AG04449 (cell line): Measurements from ENCODE around the gene GLTP.

ENCODE experiments used
- CTCF ChIA-PET: fragments of 350-600 bp; formaldehyde crosslinking; extraction: SDS; loops from one replicate; lab custom pipeline; 2021; ENCODE audit warnings: antibody characterized with exemption; lab: Yijun Ruan, JAX
- POLR2A ChIA-PET: fragments of 400-600, 350-600 bp; formaldehyde crosslinking; extraction: SDS; loops from one replicate; lab custom pipeline; 2020; ENCODE audit warnings: antibody characterized with exemption, inconsistent platforms; lab: Yijun Ruan, JAX
- DNase-seq: peaks from one replicate; pipeline ENCODE4 v3.0.0-alpha.2; 2010; ENCODE audit warnings: low read depth, low spot score
- H3K4me3 ChIP-seq: 2 replicates; pipeline ENCODE4 v1.5.1; 2011; ENCODE audit warnings: low read depth, mild to moderate bottlenecking, control low read depth, low read length
- CTCF ChIP-seq: IDR thresholded peaks from one replicate; pipeline ENCODE4 v1.5.1; 2011; ENCODE audit warnings: mild to moderate bottlenecking, moderate library complexity, low read length, control low read depth, inconsistent platforms; ENCODE audit not compliant: insufficient read depth; ENCODE audit errors: missing control alignments

The GLTP gene

DNA sequence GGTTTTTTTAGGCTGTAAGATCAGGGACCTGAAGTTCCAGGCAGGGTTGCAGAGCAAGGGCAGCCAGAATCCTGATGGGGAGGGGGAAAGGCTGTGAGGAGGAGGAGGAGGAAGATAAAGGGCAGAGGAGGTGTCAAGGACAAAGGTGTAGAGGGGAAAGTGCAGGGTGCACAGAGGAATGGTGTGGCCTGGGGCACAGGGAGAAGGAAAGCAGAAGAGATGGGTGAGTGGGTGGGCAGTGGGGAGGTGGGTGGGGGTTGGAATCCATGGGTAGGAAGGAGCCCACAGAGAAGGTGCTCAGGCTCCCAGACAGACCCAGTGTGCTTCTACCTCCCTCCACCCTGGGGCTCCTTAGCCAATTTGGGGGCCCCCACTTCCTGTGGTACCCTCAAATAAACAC, 58.4 kb downstream of the GLTP start:
- no peak overlapping the region for H3K4me3 ChIP-seq
- ChIA-PET POLR2A (no interaction called here), CTCF (interaction anchor here (6.2 kb wide), 1 partner anchor 22 kb away, joined by 37 read pairs; no protein-coding TSS in a partner anchor)
- no peak for DNase-seq
- no peak for TF ChIP-seq CTCF

DNA sequence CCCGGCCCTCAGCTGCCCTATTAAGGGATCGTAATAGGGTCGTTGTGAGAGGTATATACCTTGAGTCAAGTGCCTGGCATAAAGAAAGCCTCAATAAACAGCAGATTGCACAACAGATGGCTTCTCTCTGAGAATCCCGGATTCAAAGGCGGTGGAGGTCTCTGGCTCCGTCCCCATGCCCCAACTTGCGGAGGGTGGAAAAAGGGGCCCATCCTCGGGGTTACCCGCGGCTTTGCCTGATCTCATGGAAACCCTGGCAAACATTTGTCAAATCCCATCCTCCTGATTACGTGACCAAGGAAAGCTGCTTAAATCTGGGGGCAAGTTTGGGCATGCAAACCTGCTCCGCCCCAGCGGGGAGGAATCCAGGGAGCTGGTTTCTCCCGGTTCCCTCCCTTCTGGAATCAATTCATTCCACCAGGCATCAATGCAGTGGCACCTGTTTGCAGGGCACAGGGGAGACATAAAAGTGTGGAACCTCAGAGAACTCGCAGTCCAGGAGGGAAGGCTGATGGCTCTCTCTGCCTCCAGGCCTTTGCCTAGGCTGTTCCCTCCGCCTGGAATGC, 59.4 kb downstream of the GLTP start:
- H3K4me3 ChIP-seq, result no peak overlapping the region
- DNase-seq, result no peak
- POLR2A ChIA-PET, result no interaction called here
- TF ChIP-seq CTCF, result no peak
- CTCF ChIA-PET, result interaction anchor here (0.6 to 6.2 kb wide), 2 partner anchors 15 to 23 kb away, joined by 3 to 37 read pairs; no protein-coding TSS in a partner anchor

GRCh38 chr12:109818905-109819500, 61.3 kb downstream of the GLTP start:
- CTCF ChIA-PET, result interaction anchor here (0.7 to 6.2 kb wide), 5 partner anchors 13 to 34 kb away, joined by 3 to 87 read pairs (median 4); no protein-coding TSS in a partner anchor
- no peak overlapping the region for H3K4me3 ChIP-seq
- peak; percentile 34 for DNase-seq
- POLR2A ChIA-PET, result no interaction called here
- TF ChIP-seq CTCF, result no peak

DNA sequence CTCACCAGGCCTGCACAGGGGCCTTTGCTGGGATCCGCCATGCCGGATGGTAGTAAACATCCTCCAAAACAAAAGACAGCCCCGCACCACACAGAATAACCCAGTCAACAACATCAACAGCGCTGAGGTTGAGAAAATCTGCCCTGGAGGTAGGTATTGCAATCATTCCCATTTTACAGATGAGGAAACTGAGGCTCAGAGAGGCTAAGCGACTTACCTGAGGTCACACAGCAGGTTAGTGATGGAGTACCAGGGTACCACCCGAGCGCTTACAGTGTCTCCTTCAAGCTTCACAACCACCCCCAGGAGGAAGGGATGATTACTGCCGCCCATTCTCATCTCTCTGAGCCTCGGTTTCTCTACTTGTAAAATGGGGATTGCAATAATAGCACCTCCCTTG, 62.1 kb downstream of the GLTP start:
- H3K4me3 ChIP-seq, result no peak overlapping the region
- CTCF ChIA-PET, result interaction anchor here (0.7 to 6.2 kb wide), 5 partner anchors 12 to 220 kb away, joined by 3 to 87 read pairs (median 4); no protein-coding TSS in a partner anchor
- no peak for DNase-seq
- POLR2A ChIA-PET, result no interaction called here
- TF ChIP-seq CTCF, result no peak

DNA sequence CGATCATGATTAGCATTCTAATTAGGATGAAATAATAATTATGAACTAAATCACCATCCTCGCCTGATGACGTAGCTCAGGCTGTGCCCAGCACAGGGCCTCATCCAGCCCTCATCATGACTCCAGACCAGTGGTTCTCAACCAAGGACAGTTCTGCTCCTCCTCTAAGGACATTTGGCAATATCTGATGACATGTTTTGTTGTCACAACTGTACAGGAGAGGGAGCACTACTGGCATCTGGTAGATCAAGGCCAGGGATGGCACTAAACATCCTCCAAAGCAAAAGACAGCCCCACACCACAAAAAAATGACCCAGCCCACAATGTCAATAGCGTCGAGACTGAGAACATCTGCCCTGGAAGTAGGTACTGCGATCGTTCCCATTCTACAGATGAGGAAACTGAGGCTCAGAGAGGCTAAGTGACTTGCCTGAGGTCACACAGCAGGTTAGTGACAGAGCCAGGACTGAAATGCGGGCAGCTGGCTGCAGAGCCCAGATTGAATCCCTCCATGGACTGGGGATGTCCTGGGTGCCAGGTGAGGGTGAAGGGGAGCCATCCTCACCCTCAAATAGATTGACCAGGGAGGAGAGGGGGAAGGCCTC, 62.6 kb downstream of the GLTP start:
- H3K4me3 ChIP-seq, result no peak overlapping the region
- no peak for TF ChIP-seq CTCF
- ChIA-PET CTCF (interaction anchor here (0.6 to 6.2 kb wide), 5 partner anchors 11 to 220 kb away, joined by 3 to 87 read pairs (median 4); no protein-coding TSS in a partner anchor), POLR2A (no interaction called here)
- no peak for DNase-seq

DNA sequence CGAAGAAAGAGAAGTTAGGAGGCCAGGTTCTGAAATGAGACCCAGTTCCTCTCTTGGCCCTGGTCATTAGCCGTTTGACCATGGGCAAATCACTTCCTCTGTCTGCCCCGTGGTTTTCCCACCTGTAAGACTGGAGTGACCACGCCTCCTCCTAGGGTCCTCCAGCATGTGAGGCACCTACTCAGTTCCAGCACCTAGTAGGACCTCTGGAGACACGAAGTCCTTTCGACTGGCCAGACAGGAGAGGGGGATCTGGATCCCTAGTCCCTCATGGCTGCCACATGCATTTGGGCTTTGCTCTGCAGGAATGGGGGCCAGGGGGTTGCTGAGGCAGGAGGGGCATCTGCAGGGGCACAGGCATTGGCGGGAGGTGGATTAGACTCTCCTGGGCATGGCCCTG, 63.5 kb downstream of the GLTP start:
- TF ChIP-seq CTCF, result no peak
- H3K4me3 ChIP-seq, result no peak overlapping the region
- no peak for DNase-seq
- POLR2A ChIA-PET, result no interaction called here
- CTCF ChIA-PET, result interaction anchor here (5.9 to 6.2 kb wide), 2 partner anchors 11 to 27 kb away, joined by 37 to 87 read pairs; no protein-coding TSS in a partner anchor
